Measurements from ENCODE around the gene BRCA2.

DNA sequence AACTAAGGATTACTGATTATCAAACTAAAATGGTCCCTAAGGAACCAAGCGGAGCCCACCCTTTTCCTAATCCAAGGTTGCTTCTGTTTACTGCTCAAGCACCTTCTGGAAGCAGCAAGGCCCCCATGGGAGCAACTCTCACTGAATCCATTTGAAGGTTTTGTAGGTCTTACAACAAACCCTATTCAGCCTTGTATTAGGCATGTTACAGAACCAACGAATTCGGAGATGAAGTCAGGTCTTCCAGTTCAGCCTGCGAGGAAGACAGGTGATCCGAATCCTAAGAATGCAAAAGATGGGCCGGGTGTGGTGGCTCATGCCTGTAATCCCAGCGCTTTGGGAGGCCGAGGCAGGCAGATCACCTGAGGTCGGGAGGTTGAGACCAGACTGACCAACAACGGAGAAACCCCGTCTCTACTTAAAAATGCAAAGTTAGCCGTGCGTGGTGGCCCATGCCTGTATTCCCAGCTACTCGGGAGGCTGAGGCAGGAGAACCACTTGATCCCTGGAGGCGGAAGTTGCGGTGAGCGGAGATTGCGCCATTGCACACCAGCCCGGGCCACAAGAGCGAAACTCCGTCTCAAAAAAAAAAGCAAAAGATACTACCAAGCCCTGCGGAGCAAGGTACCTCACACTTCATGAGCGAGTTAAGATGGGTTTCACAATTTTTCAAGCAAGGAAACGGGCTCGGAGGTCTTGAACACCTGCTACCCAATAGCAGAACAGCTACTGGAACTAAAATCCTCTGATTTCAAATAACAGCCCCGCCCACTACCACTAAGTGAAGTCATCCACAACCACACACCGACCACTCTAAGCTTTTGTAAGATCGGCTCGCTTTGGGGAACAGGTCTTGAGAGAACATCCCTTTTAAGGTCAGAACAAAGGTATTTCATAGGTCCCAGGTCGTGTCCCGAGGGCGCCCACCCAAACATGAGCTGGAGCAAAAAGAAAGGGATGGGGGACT is 754 bp upstream of the BRCA2 start:
- TF ChIP-seq CTCF (IDR thresholded peaks at IDR 0.05) (no peak), POLR2AphosphoS5 (IDR thresholded peaks at IDR 0.05) (no peak), POLR2A (IDR thresholded peaks at IDR 0.05) (no peak)

Data from gastroesophageal sphincter (tissue), 3 donors.